Activated CD4-positive, alpha-beta T cell treated with anti-CD3 and anti-CD28 coated beads, Interleukin-10, Interleukin-2, amounts not matched to agents 100 ng/mL and 50 ng/mL, durations not matched to agents 16 hours and 8 hours (primary cell): Measurements from ENCODE around the gene CAV1.
"Not testable (repeated sequence)": the region's sequence is repeated elsewhere in the genome, so short reads cannot be mapped to it uniquely, and the experiment has no call there.

ENCODE experiments used
- DNase-seq: peaks from one replicate; pipeline ENCODE4 v3.0.0-alpha.2; 2020

Gene CAV1

GRCh38 chr7:116583653-116584052 is 58.8 kb downstream of the CAV1 start:
- peak; percentile 49 for DNase-seq

- DNase-seq, result no peak
Observed at GRCh38 chr7:116584721-116585120, 59.9 kb downstream of the CAV1 start.

GRCh38 chr7:116585392-116585791 is 60.6 kb downstream of the CAV1 start:
- DNase-seq, result no peak

GRCh38 chr7:116585967-116586366 is 61.1 kb downstream of the CAV1 start:
- DNase-seq, result no peak

- DNase-seq, result not testable (repeated sequence)
Observed at GRCh38 chr7:116587200-116587599, 62.4 kb downstream of the CAV1 start.

GRCh38 chr7:116588225-116588624 is 63.4 kb downstream of the CAV1 start:
- DNase-seq, result peak; percentile 72

GRCh38 chr7:116588641-116589594 is 64.1 kb downstream of the CAV1 start:
- DNase-seq, result peak; percentile 58

- peak; percentile 10 for DNase-seq
Observed at GRCh38 chr7:116591202-116592040, 66.6 kb downstream of the CAV1 start.

GRCh38 chr7:116592041-116592355 is 67.2 kb downstream of the CAV1 start:
- no peak for DNase-seq

GRCh38 chr7:116592445-116592844 is 67.6 kb downstream of the CAV1 start:
- DNase-seq, result no peak

GRCh38 chr7:116593359-116594075 is 68.7 kb downstream of the CAV1 start:
- no peak for DNase-seq

- no peak for DNase-seq
Observed at GRCh38 chr7:116595063-116595462, 70.2 kb downstream of the CAV1 start.

- DNase-seq, result no peak
Observed at GRCh38 chr7:116597384-116597783, 72.5 kb downstream of the CAV1 start.

GRCh38 chr7:116598278-116598677 is 73.4 kb downstream of the CAV1 start:
- no peak for DNase-seq

GRCh38 chr7:116598861-116599260 is 74.0 kb downstream of the CAV1 start:
- DNase-seq, result no peak

GRCh38 chr7:116601426-116601825 is 76.6 kb downstream of the CAV1 start:
- DNase-seq, result peak; percentile 72

GRCh38 chr7:116607299-116607698 is 82.5 kb downstream of the CAV1 start:
- no peak for DNase-seq

- no peak for DNase-seq
Observed at GRCh38 chr7:116610210-116610609, 85.4 kb downstream of the CAV1 start.

- DNase-seq, result no peak
Observed at GRCh38 chr7:116610721-116611120, 85.9 kb downstream of the CAV1 start.
